OCI-LY1 (cell line): ENCODE measurements around the gene PDAP1.

ENCODE experiments used
- H2AFZ ChIP-seq: fragments of 200-600 bp; sonication (generic), shearing (Covaris generic); 2 replicates; pipeline ENCODE4 v1.6.0; 2014; ENCODE audit warnings: antibody characterized with exemption, mild to moderate bottlenecking, low read length
- H3F3A ChIP-seq: fragments of 200-600 bp; sonication (generic), shearing (Covaris generic); 2 replicates; pipeline ENCODE4 v1.6.0; 2014; ENCODE audit warnings: mild to moderate bottlenecking, antibody characterized with exemption, low read length, moderate library complexity; ENCODE audit not compliant: insufficient read depth
- H3K27ac ChIP-seq: fragments of 200-600 bp; sonication (generic); 2 replicates; pipeline ENCODE4 v1.5.1; 2014; ENCODE audit warnings: low read length, mixed run types, mild to moderate bottlenecking, low read depth; ENCODE audit not compliant: poor library complexity, severe bottlenecking
- H3K27me3 ChIP-seq: fragments of 200-600 bp; sonication (generic); 2 replicates; pipeline ENCODE4 v1.6.0; 2014; ENCODE audit warnings: antibody characterized with exemption, mild to moderate bottlenecking, low read length, moderate library complexity; ENCODE audit not compliant: insufficient read depth
- H3K36me3 ChIP-seq: fragments of 200-600 bp; sonication (generic); 2 replicates; pipeline ENCODE4 v1.6.1; 2014; ENCODE audit warnings: mild to moderate bottlenecking, antibody characterized with exemption, low read length, moderate library complexity, mixed read lengths; ENCODE audit not compliant: insufficient read depth
- H3K4me1 ChIP-seq: fragments of 200-600 bp; sonication (generic); 2 replicates; pipeline ENCODE4 v1.5.1; 2014; ENCODE audit warnings: mild to moderate bottlenecking, low read length, moderate library complexity; ENCODE audit not compliant: insufficient read depth, severe bottlenecking
- H3K4me2 ChIP-seq: fragments of 200-600 bp; sonication (generic), shearing (Covaris generic); 2 replicates; pipeline ENCODE4 v1.6.1; 2014; ENCODE audit warnings: low read length
- H3K4me3 ChIP-seq: fragments of 200-600 bp; sonication (generic); 2 replicates; pipeline ENCODE4 v1.5.1; 2014; ENCODE audit warnings: low read length, low read depth, mild to moderate bottlenecking, mixed read lengths; ENCODE audit not compliant: poor library complexity, severe bottlenecking
- H3K79me2 ChIP-seq: fragments of 200-600 bp; shearing (Covaris generic); 2 replicates; pipeline ENCODE4 v1.6.1; 2016; ENCODE audit warnings: mixed run types, low read length, mixed read lengths; ENCODE audit not compliant: insufficient read depth
- H3K9ac ChIP-seq: fragments of 200-600 bp; sonication (generic), shearing (Covaris generic); 2 replicates; pipeline ENCODE4 v1.6.1; 2014; ENCODE audit warnings: mild to moderate bottlenecking, low read length, mixed read lengths
- H3K9me2 ChIP-seq: fragments of 200-600 bp; sonication (generic), shearing (Covaris generic); 2 replicates; pipeline ENCODE4 v1.6.1; 2014; ENCODE audit warnings: low read depth, mild to moderate bottlenecking, low read length, mixed read lengths
- H3K9me3 ChIP-seq: fragments of 200-600 bp; shearing (Covaris generic); 2 replicates; pipeline ENCODE4 v1.6.1; 2014; ENCODE audit warnings: low read length, mixed read lengths
- H4K20me1 ChIP-seq: fragments of 200-600 bp; sonication (generic), shearing (Covaris generic); 2 replicates; pipeline ENCODE4 v1.6.0; 2016; ENCODE audit warnings: mild to moderate bottlenecking, low read length; ENCODE audit not compliant: insufficient read depth
- CTCF ChIP-seq: fragments of 200-600 bp; sonication (generic), shearing (Covaris generic); IDR thresholded peaks from 2 replicates; pipeline ENCODE4 v1.5.1; 2017; ENCODE audit warnings: mild to moderate bottlenecking, antibody characterized with exemption, low read length, moderate library complexity, mixed read lengths
- EZH2 ChIP-seq: fragments of 200-600 bp; sonication (generic), shearing (Covaris generic); IDR thresholded peaks from 2 replicates; pipeline ENCODE4 v1.8.0; 2017; ENCODE audit warnings: borderline replicate concordance, mixed run types, mild to moderate bottlenecking, antibody characterized with exemption, low read length, moderate library complexity, mixed read lengths

The PDAP1 gene

GRCh38 chr7:99440195-99440594, 31.8 kb upstream of the PDAP1 start:
- Histone ChIP-seq H3K4me2 (peak overlapping the region; percentile 90), H3K4me3 (peak overlapping the region; percentile 99), H2AFZ (no peak overlapping the region), H3K9me2 (no peaks in the 10 kb centered on the region), H3K27me3 (no peaks in the 10 kb centered on the region), H3K79me2 (peaks cover 22% of the 10 kb centered on the region), H3F3A (no peaks in the 10 kb centered on the region), H3K36me3 (peaks cover 34% of the 10 kb centered on the region), H3K9me3 (no peaks in the 10 kb centered on the region), H3K9ac (peak overlapping the region; percentile 87; the same call in 1 of the 2 replicates), H4K20me1 (no peaks in the 10 kb centered on the region), H3K4me1 (peaks cover 18% of the 10 kb centered on the region), H3K27ac (no peak overlapping the region)
- no peak for TF ChIP-seq CTCF
- TF ChIP-seq EZH2, result no peak

GRCh38 chr7:99438573-99439480, 30.4 kb upstream of the PDAP1 start, which contains the start of the genes CPSF4 and PTCD1:
CPSF4 (plus strand) TSS chr7:99438943; CDS start chr7:99439083, 140 bp downstream.
PTCD1 (minus strand) TSS chr7:99438798; CDS start chr7:99435242, 3,556 bp downstream.
- Histone ChIP-seq H3F3A (no peaks in the 10 kb centered on the region), H3K9me3 (no peaks in the 10 kb centered on the region), H3K4me3 (peak within 1 kb of the TSS; percentile 99), H3K79me2 (peaks cover 22% of the 10 kb centered on the region), H3K27me3 (no peaks in the 10 kb centered on the region), H4K20me1 (no peaks in the 10 kb centered on the region), H3K9ac (peak within 1 kb of the TSS; percentile 87), H3K27ac (peak within 1 kb of the TSS; percentile 58), H3K9me2 (no peaks in the 10 kb centered on the region), H2AFZ (peak within 1 kb of the TSS; percentile 45; the same call in 1 of the 2 replicates), H3K4me2 (peak within 1 kb of the TSS; percentile 90), H3K36me3 (peaks cover 35% of the 10 kb centered on the region), H3K4me1 (peaks cover 18% of the 10 kb centered on the region)
- TF ChIP-seq EZH2, result no peak

GRCh38 chr7:99437946-99438572, 29.7 kb upstream of the PDAP1 start:
- H2AFZ ChIP-seq, result peak overlapping the region; percentile 45; the same call in 1 of the 2 replicates
- H3K9me3 ChIP-seq, result no peaks in the 10 kb centered on the region
- H3F3A ChIP-seq, result no peaks in the 10 kb centered on the region
- H3K9me2 ChIP-seq, result no peaks in the 10 kb centered on the region
- peaks cover 22% of the 10 kb centered on the region for H3K79me2 ChIP-seq
- H4K20me1 ChIP-seq, result no peaks in the 10 kb centered on the region
- H3K4me1 ChIP-seq, result peaks cover 18% of the 10 kb centered on the region
- H3K4me3 ChIP-seq, result peak overlapping the region; percentile 99
- peak overlapping the region; percentile 58 for H3K27ac ChIP-seq
- H3K27me3 ChIP-seq, result no peaks in the 10 kb centered on the region
- no peak for TF ChIP-seq CTCF
- TF ChIP-seq EZH2, result no peak
- H3K4me2 ChIP-seq, result peak overlapping the region; percentile 90
- peaks cover 35% of the 10 kb centered on the region for H3K36me3 ChIP-seq
- peak overlapping the region; percentile 87 for H3K9ac ChIP-seq
